ENCODE measurements around the gene CKS2.

DNA sequence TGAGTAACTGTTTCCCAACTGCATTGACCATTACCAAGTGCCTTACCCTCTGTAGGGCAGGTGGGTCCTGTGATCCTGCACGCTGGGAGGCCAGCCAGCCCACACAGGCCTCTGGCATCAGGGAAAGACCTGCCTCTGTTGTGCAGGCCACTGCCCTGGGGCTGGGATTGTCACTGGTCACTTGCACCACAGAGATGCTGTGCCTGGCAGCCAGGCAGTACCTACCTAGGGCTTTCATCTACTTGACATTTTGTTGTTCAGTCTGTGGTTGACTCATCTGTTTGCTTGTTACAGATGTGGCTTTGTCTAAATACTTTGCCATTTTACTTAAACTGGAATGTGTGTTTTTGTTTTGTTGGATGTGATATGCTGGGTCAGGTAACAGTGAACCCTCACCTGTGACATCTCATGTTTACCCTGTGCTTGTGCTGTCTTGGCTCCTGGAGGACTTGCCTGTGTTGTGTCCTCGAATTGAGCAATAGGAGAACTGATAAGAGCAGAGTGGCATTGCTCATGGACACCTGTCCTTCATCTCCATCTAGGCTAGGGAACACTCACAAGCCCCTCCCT lies 40.1 kb downstream of the CKS2 start:
- TF ChIP-seq, protein P1, sequence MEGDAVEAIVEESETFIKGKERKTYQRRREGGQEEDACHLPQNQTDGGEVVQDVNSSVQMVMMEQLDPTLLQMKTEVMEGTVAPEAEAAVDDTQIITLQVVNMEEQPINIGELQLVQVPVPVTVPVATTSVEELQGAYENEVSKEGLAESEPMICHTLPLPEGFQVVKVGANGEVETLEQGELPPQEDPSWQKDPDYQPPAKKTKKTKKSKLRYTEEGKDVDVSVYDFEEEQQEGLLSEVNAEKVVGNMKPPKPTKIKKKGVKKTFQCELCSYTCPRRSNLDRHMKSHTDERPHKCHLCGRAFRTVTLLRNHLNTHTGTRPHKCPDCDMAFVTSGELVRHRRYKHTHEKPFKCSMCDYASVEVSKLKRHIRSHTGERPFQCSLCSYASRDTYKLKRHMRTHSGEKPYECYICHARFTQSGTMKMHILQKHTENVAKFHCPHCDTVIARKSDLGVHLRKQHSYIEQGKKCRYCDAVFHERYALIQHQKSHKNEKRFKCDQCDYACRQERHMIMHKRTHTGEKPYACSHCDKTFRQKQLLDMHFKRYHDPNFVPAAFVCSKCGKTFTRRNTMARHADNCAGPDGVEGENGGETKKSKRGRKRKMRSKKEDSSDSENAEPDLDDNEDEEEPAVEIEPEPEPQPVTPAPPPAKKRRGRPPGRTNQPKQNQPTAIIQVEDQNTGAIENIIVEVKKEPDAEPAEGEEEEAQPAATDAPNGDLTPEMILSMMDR (IDR thresholded peaks at IDR 0.05): no peak
- TF ChIP-seq POLR2A (IDR thresholded peaks at IDR 0.05): no peak
